ENCODE results near the gene PAPPA2. TPM values are rescaled to one million over a fixed set of nuclear protein-coding genes. Genes with fewer than 3 reads are reported as not detected.

The PAPPA2 gene
- total RNA-seq, 4 donors from 2014 or later: 0.55 to 3.3 (median 2.2) TPM; not detected in 1

DNA sequence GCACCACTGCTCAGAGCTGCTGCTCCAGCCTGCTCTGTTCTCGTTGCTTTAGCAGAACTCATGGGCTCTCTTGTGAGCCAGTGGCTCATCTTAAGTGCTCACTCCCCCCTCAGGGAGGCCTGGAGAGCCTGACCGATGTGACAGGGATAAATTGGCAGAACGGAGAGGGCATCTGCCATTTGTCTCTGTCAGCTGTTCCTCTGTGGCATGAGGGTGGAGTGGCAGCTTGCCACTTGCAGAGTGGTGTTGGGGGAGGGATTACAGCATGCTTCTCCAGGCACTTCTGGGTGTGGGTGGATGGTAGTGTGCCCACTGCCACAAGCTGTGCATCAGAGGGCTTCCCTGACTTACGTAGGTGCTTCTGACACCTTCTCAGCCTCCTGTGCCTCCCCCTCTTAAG is 229.5 kb downstream of the PAPPA2 start:
- Histone ChIP-seq H3K4me3 (no peak overlapping the region), H3K9me3 (no peaks in the 10 kb centered on the region), H3K27me3 (no peaks in the 10 kb centered on the region), H3K27ac (peak overlapping the region; percentile 55 to 75 (median 66)), H3K36me3 (no peaks in the 10 kb centered on the region), H3K4me1 (peaks cover 0 to 6% (median 4%) of the 10 kb centered on the region in 4 donors)
- intact Hi-C loops (cut with DNase I; ENCODE audit: low total_unique reads) (no loop called here), in situ Hi-C loops (cut with MboI; ENCODE audit: low pct_ligation_motif_present in 1 of 4, low pct_unique_long_range_greater_than_20kb in 1 of 4, low sequenced_read_pairs in 3 of 4) (loop anchor here in 1 of 4 donors (10.0 kb wide), 1 partner anchor 138 kb away; no protein-coding TSS in a partner anchor)
- DNase-seq: peak; percentile 16
- TF ChIP-seq POLR2AphosphoS5 (IDR thresholded peaks at IDR 0.05): peak; percentile 36 to 90 (median 82)
- TF ChIP-seq POLR2A (IDR thresholded peaks at IDR 0.05): no peak
- peak; percentile 70 for TF ChIP-seq EP300 (IDR thresholded peaks at IDR 0.05; ENCODE audit: low read depth)
- WGBS, 2 donors (ENCODE audit: low coverage in 1 of 2): 40 to 63% methylated on average over 1 to 4 of the region's 4 CpGs

DNA sequence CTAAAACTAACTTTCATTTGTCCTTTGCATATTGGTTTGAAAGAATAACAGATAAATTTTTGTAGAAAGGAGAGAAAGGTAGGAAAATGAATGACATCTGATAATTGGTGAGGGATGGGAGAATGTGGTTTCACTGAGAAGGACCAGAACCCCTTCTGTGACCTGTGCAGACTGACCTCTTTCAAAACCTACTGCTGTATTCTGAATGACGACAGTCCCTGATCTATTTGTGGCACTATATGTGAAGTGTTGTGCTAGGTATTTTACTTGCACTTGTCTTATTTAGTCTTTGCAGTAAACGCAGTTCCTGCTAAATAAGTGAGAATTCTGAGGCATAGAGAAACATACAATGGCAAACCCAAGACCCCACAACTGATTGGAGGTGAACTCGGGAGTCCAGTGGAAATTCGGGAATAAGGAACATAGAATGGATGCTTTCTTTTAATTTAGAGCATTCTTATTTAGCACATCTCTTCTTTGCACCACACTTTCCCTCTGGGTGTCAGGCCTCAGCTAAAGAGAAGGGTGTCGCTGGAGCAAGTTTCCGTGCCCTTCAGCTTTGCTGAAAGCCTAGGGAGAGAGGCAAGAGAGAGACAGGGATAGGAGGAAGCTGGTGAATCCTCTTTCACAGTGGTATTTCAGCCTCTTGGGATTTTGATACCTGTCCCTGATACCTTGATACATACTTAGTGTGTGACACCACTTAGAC is 230.2 kb downstream of the PAPPA2 start:
- Histone ChIP-seq H3K4me1 (peaks cover 0 to 6% (median 4%) of the 10 kb centered on the region in 4 donors), H3K4me3 (no peak overlapping the region), H3K36me3 (no peaks in the 10 kb centered on the region), H3K9me3 (no peaks in the 10 kb centered on the region), H3K27me3 (no peaks in the 10 kb centered on the region), H3K27ac (peak overlapping the region; percentile 55 to 75 (median 66))
- no peak for TF ChIP-seq EP300 (IDR thresholded peaks at IDR 0.05; ENCODE audit: low read depth)
- TF ChIP-seq, protein P1, sequence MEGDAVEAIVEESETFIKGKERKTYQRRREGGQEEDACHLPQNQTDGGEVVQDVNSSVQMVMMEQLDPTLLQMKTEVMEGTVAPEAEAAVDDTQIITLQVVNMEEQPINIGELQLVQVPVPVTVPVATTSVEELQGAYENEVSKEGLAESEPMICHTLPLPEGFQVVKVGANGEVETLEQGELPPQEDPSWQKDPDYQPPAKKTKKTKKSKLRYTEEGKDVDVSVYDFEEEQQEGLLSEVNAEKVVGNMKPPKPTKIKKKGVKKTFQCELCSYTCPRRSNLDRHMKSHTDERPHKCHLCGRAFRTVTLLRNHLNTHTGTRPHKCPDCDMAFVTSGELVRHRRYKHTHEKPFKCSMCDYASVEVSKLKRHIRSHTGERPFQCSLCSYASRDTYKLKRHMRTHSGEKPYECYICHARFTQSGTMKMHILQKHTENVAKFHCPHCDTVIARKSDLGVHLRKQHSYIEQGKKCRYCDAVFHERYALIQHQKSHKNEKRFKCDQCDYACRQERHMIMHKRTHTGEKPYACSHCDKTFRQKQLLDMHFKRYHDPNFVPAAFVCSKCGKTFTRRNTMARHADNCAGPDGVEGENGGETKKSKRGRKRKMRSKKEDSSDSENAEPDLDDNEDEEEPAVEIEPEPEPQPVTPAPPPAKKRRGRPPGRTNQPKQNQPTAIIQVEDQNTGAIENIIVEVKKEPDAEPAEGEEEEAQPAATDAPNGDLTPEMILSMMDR (IDR thresholded peaks at IDR 0.05): no peak
- no peak for TF ChIP-seq POLR2A (IDR thresholded peaks at IDR 0.05)
- TF ChIP-seq POLR2AphosphoS5 (IDR thresholded peaks at IDR 0.05): no peak
- DNase-seq: no peak
- intact Hi-C loops (cut with DNase I; ENCODE audit: low total_unique reads) (no loop called here), in situ Hi-C loops (cut with MboI; ENCODE audit: low pct_ligation_motif_present in 1 of 4, low pct_unique_long_range_greater_than_20kb in 1 of 4, low sequenced_read_pairs in 3 of 4) (loop anchor here in 1 of 4 donors (10.0 kb wide), 1 partner anchor 138 kb away; no protein-coding TSS in a partner anchor)
- 79 to 80% methylated on average over 6 of the region's 6 CpGs for WGBS, 2 donors (ENCODE audit: low coverage in 1 of 2)

DNA sequence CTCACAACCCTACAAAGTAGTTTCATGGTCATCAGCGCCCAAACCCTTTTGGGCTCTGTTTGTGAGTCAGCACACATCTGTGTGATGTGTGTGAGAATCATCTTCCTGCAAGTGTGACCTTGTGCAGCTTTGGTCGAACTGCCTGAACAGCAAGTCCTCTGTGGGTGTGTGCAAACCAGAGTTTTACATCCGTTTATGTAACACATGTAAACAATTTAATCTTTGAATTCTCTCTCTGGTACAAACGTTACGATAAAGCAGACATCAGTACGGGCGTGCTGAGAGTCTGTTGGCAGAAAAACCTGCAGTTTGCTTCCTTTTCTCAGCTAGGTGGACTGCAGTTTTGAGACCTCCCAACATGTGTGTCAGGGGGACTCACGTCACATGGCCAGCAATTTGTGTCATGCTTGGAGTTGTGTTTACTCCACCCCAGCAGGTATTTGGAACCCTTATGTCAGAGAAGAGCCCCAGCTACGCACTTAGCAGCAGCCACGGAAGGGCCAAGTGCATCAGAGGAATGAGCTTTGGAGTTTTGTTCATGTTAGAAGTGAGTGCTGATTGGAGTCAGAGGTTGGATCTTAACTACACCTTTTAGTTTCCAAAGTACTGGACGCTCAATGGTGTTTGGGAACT is 230.8 kb downstream of the PAPPA2 start:
- H3K27ac ChIP-seq: peak overlapping the region; percentile 55 to 75 (median 66)
- intact Hi-C loops (cut with DNase I; ENCODE audit: low total_unique reads): no loop called here
- H3K9me3 ChIP-seq: no peaks in the 10 kb centered on the region
- WGBS, 2 donors (ENCODE audit: low coverage in 1 of 2): 31 to 34% methylated on average over 8 to 11 of the region's 11 CpGs
- H3K36me3 ChIP-seq: no peaks in the 10 kb centered on the region
- DNase-seq: no peak
- in situ Hi-C loops (cut with MboI; ENCODE audit: low pct_ligation_motif_present in 1 of 4, low pct_unique_long_range_greater_than_20kb in 1 of 4, low sequenced_read_pairs in 3 of 4): loop anchor here in 1 of 4 donors (10.0 kb wide), 1 partner anchor 139 kb away; no protein-coding TSS in a partner anchor
- H3K4me1 ChIP-seq: peaks cover 0 to 6% (median 4%) of the 10 kb centered on the region in 4 donors
- H3K4me3 ChIP-seq: no peak overlapping the region
- TF ChIP-seq POLR2AphosphoS5 (IDR thresholded peaks at IDR 0.05): no peak
- no peak for TF ChIP-seq POLR2A (IDR thresholded peaks at IDR 0.05)
- TF ChIP-seq, protein P1 (IDR thresholded peaks at IDR 0.05): no peak
- TF ChIP-seq EP300 (IDR thresholded peaks at IDR 0.05; ENCODE audit: low read depth): peak; percentile 51
- H3K27me3 ChIP-seq: no peaks in the 10 kb centered on the region

DNA sequence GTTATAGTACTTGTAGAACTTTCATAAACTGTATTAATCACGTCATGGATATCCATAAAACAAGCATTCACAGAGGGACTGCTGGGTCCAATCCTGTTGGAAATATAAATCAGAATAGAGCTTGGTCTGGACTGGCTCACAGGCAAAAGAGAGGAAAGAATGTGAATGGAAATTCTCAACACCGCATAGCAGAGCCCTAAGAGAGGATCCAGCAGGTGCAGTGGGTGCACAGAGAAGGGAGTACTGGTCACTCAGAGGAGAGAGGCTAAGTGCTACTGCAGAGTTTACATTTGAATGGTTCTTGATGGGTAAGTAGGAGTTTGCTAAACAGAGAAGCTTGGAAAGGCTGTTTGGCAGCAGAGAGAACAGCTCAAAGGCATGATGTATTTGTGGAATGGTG is 231.7 kb downstream of the PAPPA2 start:
- H3K36me3 ChIP-seq: no peaks in the 10 kb centered on the region
- TF ChIP-seq EP300 (IDR thresholded peaks at IDR 0.05; ENCODE audit: low read depth) (peak; percentile 75), POLR2AphosphoS5 (IDR thresholded peaks at IDR 0.05) (peak in 2 of 3 donors; percentile 68 to 87), POLR2A (IDR thresholded peaks at IDR 0.05) (no peak)
- TF ChIP-seq, protein P1 (IDR thresholded peaks at IDR 0.05): no peak
- peak overlapping the region; percentile 55 to 75 (median 66) for H3K27ac ChIP-seq
- in situ Hi-C loops (cut with MboI; ENCODE audit: low pct_ligation_motif_present in 1 of 4, low pct_unique_long_range_greater_than_20kb in 1 of 4, low sequenced_read_pairs in 3 of 4) (loop anchor here in 1 of 4 donors (10.0 kb wide), 1 partner anchor 140 kb away; no protein-coding TSS in a partner anchor), intact Hi-C loops (cut with DNase I; ENCODE audit: low total_unique reads) (loop anchor here (5.0 kb wide), 1 partner anchor 163 kb away; no protein-coding TSS in a partner anchor)
- no peaks in the 10 kb centered on the region for H3K27me3 ChIP-seq
- H3K4me1 ChIP-seq: peaks cover 0 to 6% (median 4%) of the 10 kb centered on the region in 4 donors
- 20 to 59% methylated on average over 1 to 2 of the region's 2 CpGs for WGBS, 2 donors (ENCODE audit: low coverage in 1 of 2)
- H3K4me3 ChIP-seq: no peak overlapping the region
- no peak for DNase-seq
- H3K9me3 ChIP-seq: no peaks in the 10 kb centered on the region

Measured in transverse colon (tissue), 4 donors.